ENCODE measurements around the gene TLCD4. TPM values are rescaled to one million over a fixed set of nuclear protein-coding genes. Genes with fewer than 3 reads are reported as not detected.

The TLCD4 gene
- total and polyA plus RNA-seq, 10 of the 15 experiments (the other 5 are each of a cell fraction or from before 2014, with no cell fraction given) = under 0.01 to 0.10 (median 0.04) TPM; not detected in 5

DNA sequence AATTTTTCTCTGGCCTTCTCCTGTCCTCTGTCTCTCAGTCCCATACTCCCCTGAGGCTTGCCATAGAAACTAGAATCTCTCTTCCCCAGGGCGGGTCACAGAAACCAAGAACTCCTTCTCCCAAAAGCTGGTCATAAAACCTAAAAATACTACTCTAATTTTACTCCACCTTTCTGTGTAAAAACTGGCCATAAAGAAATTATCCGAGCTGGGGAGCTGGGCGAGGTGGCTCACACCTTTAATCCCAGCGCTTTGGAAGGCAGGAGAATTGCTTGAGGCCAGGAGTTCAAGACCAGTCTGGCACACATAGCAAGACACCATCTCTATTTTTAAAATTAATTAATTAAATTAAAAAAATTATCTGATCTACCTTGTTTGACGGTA, 47.5 kb upstream of the TLCD4 start:
- Histone ChIP-seq H3K9ac (ENCODE audit: control insufficient read depth, insufficient read depth, low read length) (no peak overlapping the region), H3K9me3 (replicated peaks; ENCODE audit: control insufficient read depth, insufficient read depth, low read length) (no peaks in the 10 kb centered on the region), H3K79me2 (ENCODE audit: control insufficient read depth, insufficient read depth, low read length) (no peaks in the 10 kb centered on the region), H3K4me2 (ENCODE audit: control insufficient read depth, insufficient read depth) (no peak overlapping the region), H2AFZ (ENCODE audit: control insufficient read depth, low read depth, low read length) (no peak overlapping the region), H3K4me1 (ENCODE audit: control insufficient read depth, insufficient read depth, low read length) (no peaks in the 10 kb centered on the region), H3K27ac (ENCODE audit: control insufficient read depth, insufficient read depth) (no peak overlapping the region), H3K36me3 (ENCODE audit: control insufficient read depth in 2 of 2, insufficient read depth in 2 of 2, low read length in 1 of 2) (no peaks in the 10 kb centered on the region; a peak in 1 of 4 replicates), H3K4me3 (no peak overlapping the region), H4K20me1 (ENCODE audit: control insufficient read depth, insufficient read depth) (no peaks in the 10 kb centered on the region), H3K27me3 (replicated peaks in 1 of 2; ENCODE audit: control insufficient read depth in 2 of 2, insufficient read depth in 2 of 2, low read length in 1 of 2) (no peaks in the 10 kb centered on the region)
- ATAC-seq = no peak
- in situ Hi-C loops (cut with MboI) (no loop called here), intact Hi-C loops (cut with micrococcal nuclease; ENCODE audit: unreplicated experiment) (no loop called here)
- no TSS peak for BruUV-seq (replicated peaks)
- CTCF ChIA-PET = interaction anchor here (1.0 to 4.3 kb wide), 4 partner anchors 15 to 215 kb away, joined by 3 to 44 read pairs (median 3); no protein-coding TSS in a partner anchor
- 98% methylated on average over 5 of the region's 5 CpGs for WGBS (ENCODE audit: insufficient coverage, insufficient replicate concordance, low lambda C conversion rate, missing lambda C conversion rate)
- RAD21 ChIA-PET (ENCODE audit: unreplicated experiment) = no interaction called here
- DNase-seq (ENCODE audit: low read depth, low spot score) = no peak
- SMC1A ChIA-PET (ENCODE audit: uncharacterized antibody, unreplicated experiment) = no interaction called here
- POLR2A ChIA-PET = no interaction called here
- TF ChIP-seq, protein P1, sequence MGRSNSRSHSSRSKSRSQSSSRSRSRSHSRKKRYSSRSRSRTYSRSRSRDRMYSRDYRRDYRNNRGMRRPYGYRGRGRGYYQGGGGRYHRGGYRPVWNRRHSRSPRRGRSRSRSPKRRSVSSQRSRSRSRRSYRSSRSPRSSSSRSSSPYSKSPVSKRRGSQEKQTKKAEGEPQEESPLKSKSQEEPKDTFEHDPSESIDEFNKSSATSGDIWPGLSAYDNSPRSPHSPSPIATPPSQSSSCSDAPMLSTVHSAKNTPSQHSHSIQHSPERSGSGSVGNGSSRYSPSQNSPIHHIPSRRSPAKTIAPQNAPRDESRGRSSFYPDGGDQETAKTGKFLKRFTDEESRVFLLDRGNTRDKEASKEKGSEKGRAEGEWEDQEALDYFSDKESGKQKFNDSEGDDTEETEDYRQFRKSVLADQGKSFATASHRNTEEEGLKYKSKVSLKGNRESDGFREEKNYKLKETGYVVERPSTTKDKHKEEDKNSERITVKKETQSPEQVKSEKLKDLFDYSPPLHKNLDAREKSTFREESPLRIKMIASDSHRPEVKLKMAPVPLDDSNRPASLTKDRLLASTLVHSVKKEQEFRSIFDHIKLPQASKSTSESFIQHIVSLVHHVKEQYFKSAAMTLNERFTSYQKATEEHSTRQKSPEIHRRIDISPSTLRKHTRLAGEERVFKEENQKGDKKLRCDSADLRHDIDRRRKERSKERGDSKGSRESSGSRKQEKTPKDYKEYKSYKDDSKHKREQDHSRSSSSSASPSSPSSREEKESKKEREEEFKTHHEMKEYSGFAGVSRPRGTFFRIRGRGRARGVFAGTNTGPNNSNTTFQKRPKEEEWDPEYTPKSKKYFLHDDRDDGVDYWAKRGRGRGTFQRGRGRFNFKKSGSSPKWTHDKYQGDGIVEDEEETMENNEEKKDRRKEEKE (IDR thresholded peaks at IDR 0.05) = no peak
- TF ChIP-seq, protein P2, sequence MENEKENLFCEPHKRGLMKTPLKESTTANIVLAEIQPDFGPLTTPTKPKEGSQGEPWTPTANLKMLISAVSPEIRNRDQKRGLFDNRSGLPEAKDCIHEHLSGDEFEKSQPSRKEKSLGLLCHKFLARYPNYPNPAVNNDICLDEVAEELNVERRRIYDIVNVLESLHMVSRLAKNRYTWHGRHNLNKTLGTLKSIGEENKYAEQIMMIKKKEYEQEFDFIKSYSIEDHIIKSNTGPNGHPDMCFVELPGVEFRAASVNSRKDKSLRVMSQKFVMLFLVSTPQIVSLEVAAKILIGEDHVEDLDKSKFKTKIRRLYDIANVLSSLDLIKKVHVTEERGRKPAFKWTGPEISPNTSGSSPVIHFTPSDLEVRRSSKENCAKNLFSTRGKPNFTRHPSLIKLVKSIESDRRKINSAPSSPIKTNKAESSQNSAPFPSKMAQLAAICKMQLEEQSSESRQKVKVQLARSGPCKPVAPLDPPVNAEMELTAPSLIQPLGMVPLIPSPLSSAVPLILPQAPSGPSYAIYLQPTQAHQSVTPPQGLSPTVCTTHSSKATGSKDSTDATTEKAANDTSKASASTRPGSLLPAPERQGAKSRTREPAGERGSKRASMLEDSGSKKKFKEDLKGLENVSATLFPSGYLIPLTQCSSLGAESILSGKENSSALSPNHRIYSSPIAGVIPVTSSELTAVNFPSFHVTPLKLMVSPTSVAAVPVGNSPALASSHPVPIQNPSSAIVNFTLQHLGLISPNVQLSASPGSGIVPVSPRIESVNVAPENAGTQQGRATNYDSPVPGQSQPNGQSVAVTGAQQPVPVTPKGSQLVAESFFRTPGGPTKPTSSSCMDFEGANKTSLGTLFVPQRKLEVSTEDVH (IDR thresholded peaks at IDR 0.05; ENCODE audit: low read depth, partially characterized antibody) = no peak
- TF ChIP-seq, protein P3, sequence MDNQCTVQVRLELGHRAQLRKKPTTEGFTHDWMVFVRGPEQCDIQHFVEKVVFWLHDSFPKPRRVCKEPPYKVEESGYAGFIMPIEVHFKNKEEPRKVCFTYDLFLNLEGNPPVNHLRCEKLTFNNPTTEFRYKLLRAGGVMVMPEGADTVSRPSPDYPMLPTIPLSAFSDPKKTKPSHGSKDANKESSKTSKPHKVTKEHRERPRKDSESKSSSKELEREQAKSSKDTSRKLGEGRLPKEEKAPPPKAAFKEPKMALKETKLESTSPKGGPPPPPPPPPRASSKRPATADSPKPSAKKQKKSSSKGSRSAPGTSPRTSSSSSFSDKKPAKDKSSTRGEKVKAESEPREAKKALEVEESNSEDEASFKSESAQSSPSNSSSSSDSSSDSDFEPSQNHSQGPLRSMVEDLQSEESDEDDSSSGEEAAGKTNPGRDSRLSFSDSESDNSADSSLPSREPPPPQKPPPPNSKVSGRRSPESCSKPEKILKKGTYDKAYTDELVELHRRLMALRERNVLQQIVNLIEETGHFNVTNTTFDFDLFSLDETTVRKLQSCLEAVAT (IDR thresholded peaks at IDR 0.05) = no peak
- no peak for FAIRE-seq

All from GM12878 (cell line).